Liver (tissue), 9 donors: ENCODE measurements around the gene MS4A15. TPM values are rescaled to one million over a fixed set of nuclear protein-coding genes. Genes with fewer than 3 reads are reported as not detected.

Experiments
- DNase-seq: peaks from one replicate; pipeline ENCODE4 v3.0.0-alpha.2; 2017; ENCODE audit warnings: low spot score
- H3K27ac ChIP-seq, 2 donors: one replicate each; pipeline ENCODE4 v1.7.0; 2013; ENCODE audit warnings: inconsistent platforms in 2 of 2, low read length in 2 of 2, control low read depth in 1 of 2, low read depth in 1 of 2, mild to moderate bottlenecking in 1 of 2
- H3K27me3 ChIP-seq, 4 donors: one replicate each; pipeline versions ENCODE4 v1.6.1 to v1.7.0; 2013; ENCODE audit warnings: low read length in 3 of 4, inconsistent platforms in 1 of 4, mild to moderate bottlenecking in 1 of 4, moderate library complexity in 1 of 4; ENCODE audit not compliant: control insufficient read depth in 4 of 4, insufficient read depth in 4 of 4
- H3K36me3 ChIP-seq, 4 donors: one replicate each; pipeline versions ENCODE4 v1.6.1 to v1.7.0; 2013; ENCODE audit warnings: low read length in 3 of 4, mild to moderate bottlenecking in 3 of 4, low read depth in 1 of 4, moderate library complexity in 1 of 4; ENCODE audit not compliant: control insufficient read depth in 4 of 4, insufficient read depth in 3 of 4
- H3K4me1 ChIP-seq, 4 donors: one replicate each; pipeline versions ENCODE4 v1.6.1 to v1.7.0; 2013; ENCODE audit warnings: low read length in 3 of 4, mild to moderate bottlenecking in 3 of 4, moderate library complexity in 1 of 4; ENCODE audit not compliant: control insufficient read depth in 4 of 4, insufficient read depth in 4 of 4
- H3K4me3 ChIP-seq, 3 donors: one replicate each; pipeline versions ENCODE4 v1.6.1 to v1.7.0; 2013; ENCODE audit warnings: low read length in 3 of 3, control low read depth in 1 of 3, low read depth in 1 of 3, mild to moderate bottlenecking in 1 of 3
- H3K9ac ChIP-seq, 2 donors: one replicate each; pipeline ENCODE4 v1.7.0; 2013; ENCODE audit warnings: low read length in 2 of 2, mild to moderate bottlenecking in 2 of 2, moderate library complexity in 2 of 2, control low read depth in 1 of 2, low read depth in 1 of 2
- H3K9me3 ChIP-seq, 4 donors: one replicate each; pipeline versions ENCODE4 v1.6.1 to v1.7.0; 2013; ENCODE audit warnings: low read length in 3 of 4; ENCODE audit not compliant: control insufficient read depth in 4 of 4
- CTCF ChIP-seq: fragments of 150-350 bp; IDR thresholded peaks from 2 replicates; pipeline ENCODE4 v1.5.1; 2017; ENCODE audit warnings: improper control_type of control experiment, low read depth, low read length; ENCODE audit not compliant: missing input control
- EGR1 ChIP-seq, 2 donors: IDR thresholded peaks; 2 replicates each; pipeline ENCODE4 v1.6.1; 2016 to 2018; ENCODE audit warnings: antibody characterized with exemption in 2 of 2, low read depth in 2 of 2
- FOXA1 ChIP-seq: IDR thresholded peaks from 2 replicates; pipeline ENCODE4 v1.6.1; 2016; ENCODE audit warnings: antibody characterized with exemption
- HNF4A ChIP-seq, 2 donors: conservative IDR thresholded peaks; 2 replicates each; pipeline ENCODE4 v1.6.1; 2016; ENCODE audit warnings: antibody characterized with exemption in 2 of 2, mild to moderate bottlenecking in 2 of 2
- HNF4G ChIP-seq: IDR thresholded peaks from 2 replicates; pipeline ENCODE4 v1.6.1; 2016; ENCODE audit warnings: antibody characterized with exemption
- JUND ChIP-seq, 2 donors: IDR thresholded peaks; 2 replicates each; pipeline ENCODE4 v1.6.1; 2016; ENCODE audit warnings: antibody characterized with exemption in 2 of 2
- NR2F2 ChIP-seq: IDR thresholded peaks from 2 replicates; pipeline ENCODE4 v1.6.1; 2016; ENCODE audit warnings: antibody characterized with exemption
- RAD21 ChIP-seq, 2 donors: IDR thresholded peaks; 2 replicates each; pipeline ENCODE4 v1.6.1; 2016; ENCODE audit warnings: antibody characterized with exemption in 2 of 2, mild to moderate bottlenecking in 2 of 2
- REST ChIP-seq: IDR thresholded peaks from 2 replicates; pipeline ENCODE4 v1.6.1; 2016; ENCODE audit warnings: antibody characterized with exemption, mild to moderate bottlenecking
- RXRA ChIP-seq, 2 donors: IDR thresholded peaks; 2 replicates each; pipeline ENCODE4 v1.6.1; 2017 to 2018; ENCODE audit warnings: antibody characterized with exemption in 2 of 2, mild to moderate bottlenecking in 1 of 2
- SP1 ChIP-seq: IDR thresholded peaks from 2 replicates; pipeline ENCODE4 v1.6.1; 2018; ENCODE audit warnings: antibody characterized with exemption, mild to moderate bottlenecking
- TAF1 ChIP-seq: conservative IDR thresholded peaks from 2 replicates; pipeline ENCODE4 v1.6.1; 2016; ENCODE audit warnings: antibody characterized with exemption, mild to moderate bottlenecking
- YY1 ChIP-seq: IDR thresholded peaks from 2 replicates; pipeline ENCODE4 v1.6.1; 2016; ENCODE audit warnings: antibody characterized with exemption, mild to moderate bottlenecking
- WGBS: extraction: QIAGEN DNeasy Blood & Tissue Kit; methylation state at CpG from one replicate; pipeline ENCODE4 v1.1.7; 2013; 5-methylcytosine and 5-hydroxymethylcytosine counted together
- polyA plus RNA-seq, 2 donors: library from polyadenylated mRNA; stranded (reverse) in 1 of 2; unstranded in 1 of 2; fragments of 200-250 nt in 1 of 2; fragments of >200 nt in 1 of 2; fragmentation: Nextera tagmentation in 1 of 2; extraction: Ambion mirVana in 1 of 2; gene quantifications; one replicate each; pipeline versions ENCODE4 v1.2.1 to v1.2.3, GENCODE V29; 2013 to 2015
- total RNA-seq, 2 donors: library from RNA; depleted of rRNA; stranded (reverse); fragments of >200 nt; gene quantifications; one replicate each; pipeline ENCODE4 v1.2.3, GENCODE V29; 2014
- TF ChIP-seq, protein P1 (sequence below): IDR thresholded peaks from 2 replicates; pipeline ENCODE4 v1.6.1; 2016; ENCODE audit warnings: antibody characterized with exemption
- donor health status: healthy.
- donor health status: healthy.
- donor health status: healthy.
- donor health status: healthy.
- donor health status: healthy.

Gene MS4A15
- total and polyA plus RNA-seq, 4 donors = not detected

- TF ChIP-seq REST = no peak
Observed at GRCh38 chr11:60741421-60741820, 15.2 kb upstream of the MS4A15 start (continued).

GRCh38 chr11:60743058-60743457 is 13.6 kb upstream of the MS4A15 start:
- whole genome bisulfite sequencing = 98% methylated on average over 1 of the region's 1 CpG
- Histone ChIP-seq H3K9me3 (peaks cover 0 to 7% (median 0%) of the 10 kb centered on the region in 4 donors), H3K36me3 (no peaks in the 10 kb centered on the region), H3K27ac (no peak overlapping the region), H3K27me3 (peaks cover 0 to 5% (median 1%) of the 10 kb centered on the region in 4 donors), H3K4me1 (no peaks in the 10 kb centered on the region), H3K4me3 (no peak overlapping the region), H3K9ac (no peak overlapping the region)
- no peak for DNase-seq
- no peak for TF ChIP-seq RAD21 (IDR thresholded peaks at IDR 0.05)
- no peak for TF ChIP-seq HNF4G
- TF ChIP-seq NR2F2 = no peak
- no peak for TF ChIP-seq YY1
- no peak for TF ChIP-seq FOXA1
- no peak for TF ChIP-seq SP1
- no peak for TF ChIP-seq TAF1
- TF ChIP-seq REST = no peak
- TF ChIP-seq EGR1 (IDR thresholded peaks at IDR 0.05; ENCODE audit: low read depth in 2 of 2) = no peak
- TF ChIP-seq CTCF = no peak
- no peak for TF ChIP-seq JUND (IDR thresholded peaks at IDR 0.05)
- TF ChIP-seq RXRA (IDR thresholded peaks at IDR 0.05) = no peak

GRCh38 chr11:60744114-60744513 is 12.6 kb upstream of the MS4A15 start:
- WGBS = 83% methylated on average over 5 of the region's 5 CpGs
- no peak for DNase-seq
- Histone ChIP-seq H3K9me3 (peaks cover 0 to 7% (median 0%) of the 10 kb centered on the region in 4 donors), H3K36me3 (no peaks in the 10 kb centered on the region), H3K27ac (no peak overlapping the region), H3K27me3 (peaks cover 0 to 5% (median 0%) of the 10 kb centered on the region in 4 donors), H3K4me3 (no peak overlapping the region), H3K4me1 (no peaks in the 10 kb centered on the region), H3K9ac (no peak overlapping the region)
- TF ChIP-seq, protein P1, sequence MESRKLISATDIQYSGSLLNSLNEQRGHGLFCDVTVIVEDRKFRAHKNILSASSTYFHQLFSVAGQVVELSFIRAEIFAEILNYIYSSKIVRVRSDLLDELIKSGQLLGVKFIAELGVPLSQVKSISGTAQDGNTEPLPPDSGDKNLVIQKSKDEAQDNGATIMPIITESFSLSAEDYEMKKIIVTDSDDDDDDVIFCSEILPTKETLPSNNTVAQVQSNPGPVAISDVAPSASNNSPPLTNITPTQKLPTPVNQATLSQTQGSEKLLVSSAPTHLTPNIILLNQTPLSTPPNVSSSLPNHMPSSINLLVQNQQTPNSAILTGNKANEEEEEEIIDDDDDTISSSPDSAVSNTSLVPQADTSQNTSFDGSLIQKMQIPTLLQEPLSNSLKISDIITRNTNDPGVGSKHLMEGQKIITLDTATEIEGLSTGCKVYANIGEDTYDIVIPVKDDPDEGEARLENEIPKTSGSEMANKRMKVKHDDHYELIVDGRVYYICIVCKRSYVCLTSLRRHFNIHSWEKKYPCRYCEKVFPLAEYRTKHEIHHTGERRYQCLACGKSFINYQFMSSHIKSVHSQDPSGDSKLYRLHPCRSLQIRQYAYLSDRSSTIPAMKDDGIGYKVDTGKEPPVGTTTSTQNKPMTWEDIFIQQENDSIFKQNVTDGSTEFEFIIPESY = no peak
- TF ChIP-seq REST (no peak), JUND (IDR thresholded peaks at IDR 0.05) (no peak), SP1 (no peak), HNF4A (conservative IDR thresholded peaks at IDR 0.05) (no peak)
